WTC11 (cell line): ENCODE data around the gene TTLL3. TPM values are rescaled to one million over a fixed set of nuclear protein-coding genes. Genes with fewer than 3 reads are reported as not detected.

Experiments used
- ATAC-seq: fragments of 200-7000 bp; cut with Tn5 transposase; 2 replicates; pipeline ENCODE4 v1.10.0; 2021; ENCODE audit warnings: mild to moderate bottlenecking, moderate library complexity
- CTCF ChIA-PET: fragments of 300-600 bp; sonication (Branson Sonifier 250); formaldehyde crosslinking; loops from one replicate; lab custom pipeline; 2021; ENCODE audit warnings: antibody characterized with exemption; lab: Charles Lee
- POLR2A ChIA-PET: fragments of 350-600 bp; sonication (Branson Sonifier 250); formaldehyde crosslinking; loops from one replicate; lab custom pipeline; 2021; ENCODE audit warnings: antibody characterized with exemption; lab: Charles Lee
- DNase-seq: peaks from one replicate; pipeline ENCODE4 v3.0.0; 2021; ENCODE audit warnings: low spot score
- H3K27ac Mint-ChIP-seq: 2 replicates; pipeline ENCODE4 v1.8.0; 2021; ENCODE audit warnings: mixed read lengths
- H3K27me3 Mint-ChIP-seq: 2 replicates; pipeline ENCODE4 v1.8.0; 2021; ENCODE audit warnings: low read depth, mild to moderate bottlenecking, moderate library complexity, mixed read lengths
- H3K36me3 Mint-ChIP-seq: 2 replicates; pipeline ENCODE4 v1.8.0; 2021; ENCODE audit warnings: mixed read lengths
- H3K4me1 Mint-ChIP-seq: 2 replicates; pipeline ENCODE4 v1.8.0; 2022; ENCODE audit warnings: mixed read lengths
- H3K4me3 Mint-ChIP-seq: 2 replicates; pipeline ENCODE4 v1.8.0; 2021; ENCODE audit warnings: mild to moderate bottlenecking, moderate library complexity, mixed read lengths
- H3K9me3 Mint-ChIP-seq: 2 replicates; pipeline ENCODE4 v1.8.0; 2021; ENCODE audit warnings: mixed read lengths
- ATF6 ChIP-seq: sonication (generic); formaldehyde crosslinking; IDR thresholded peaks from 2 replicates; pipeline ENCODE4 v1.8.1; 2023; ENCODE audit warnings: mild to moderate bottlenecking, missing genetic modification reagents
- E2F4 ChIP-seq: sonication (generic); formaldehyde crosslinking; IDR thresholded peaks from 2 replicates; pipeline ENCODE4 v1.8.1; 2022; ENCODE audit warnings: low read depth, mild to moderate bottlenecking, moderate library complexity, missing genetic modification reagents, borderline replicate concordance
- ELF4 ChIP-seq: sonication (generic); formaldehyde crosslinking; IDR thresholded peaks from 2 replicates; pipeline ENCODE4 v1.8.1; 2022; ENCODE audit warnings: low read depth, mild to moderate bottlenecking, moderate library complexity, missing genetic modification reagents
- FOXP4 ChIP-seq: sonication (generic); formaldehyde crosslinking; IDR thresholded peaks from 2 replicates; pipeline ENCODE4 v1.8.0; 2022; ENCODE audit warnings: mild to moderate bottlenecking, missing genetic modification reagents
- MAX ChIP-seq: sonication (generic); formaldehyde crosslinking; IDR thresholded peaks from 2 replicates; pipeline ENCODE4 v1.8.0; 2022; ENCODE audit warnings: mild to moderate bottlenecking, missing genetic modification reagents
- MLX ChIP-seq: sonication (generic); formaldehyde crosslinking; IDR thresholded peaks from 2 replicates; pipeline ENCODE4 v1.8.1; 2023; ENCODE audit warnings: mild to moderate bottlenecking, missing genetic modification reagents, moderate library complexity
- RELA ChIP-seq: sonication (generic); formaldehyde crosslinking; IDR thresholded peaks from 2 replicates; pipeline ENCODE4 v1.8.1; 2022; ENCODE audit warnings: missing genetic modification reagents, mild to moderate bottlenecking, borderline replicate concordance
- SMAD3 ChIP-seq: sonication (generic); formaldehyde crosslinking; IDR thresholded peaks from 2 replicates; pipeline ENCODE4 v1.8.0; 2022; ENCODE audit warnings: missing genetic modification reagents, mild to moderate bottlenecking, borderline replicate concordance
- SMAD4 ChIP-seq: sonication (generic); formaldehyde crosslinking; IDR thresholded peaks from 2 replicates; pipeline ENCODE4 v1.8.0; 2022; ENCODE audit warnings: mild to moderate bottlenecking, missing genetic modification reagents
- TEAD4 ChIP-seq: sonication (generic); formaldehyde crosslinking; IDR thresholded peaks from 2 replicates; pipeline ENCODE4 v1.8.0; 2022; ENCODE audit warnings: mild to moderate bottlenecking, missing genetic modification reagents
- ZMAT4 ChIP-seq: fragments of 250-450 bp; sonication (Bioruptor Pico); IDR thresholded peaks from 2 replicates; pipeline ENCODE4 v1.9.0; 2021; ENCODE audit warnings: mild to moderate bottlenecking
- ZNF532 ChIP-seq: fragments of 250-450 bp; sonication (Bioruptor Pico); IDR thresholded peaks from 2 replicates; pipeline ENCODE4 v1.9.0; 2021; ENCODE audit warnings: mild to moderate bottlenecking, borderline replicate concordance
- total RNA-seq: library from RNA; stranded (reverse); gene quantifications from 3 replicates; pipeline ENCODE4 v1.2.3, GENCODE V29; 2021

The TTLL3 gene
- total RNA-seq, 1 experiment from 2014 or later, result 14.7 TPM

- H3K27me3 Mint-ChIP-seq, result peaks cover 67% of the 10 kb centered on the region
- no peaks in the 10 kb centered on the region for H3K9me3 Mint-ChIP-seq
- H3K27ac Mint-ChIP-seq, result no peak overlapping the region
- H3K4me1 Mint-ChIP-seq, result peaks cover 15% of the 10 kb centered on the region
- ATAC-seq, result no peak
- CTCF ChIA-PET, result interaction anchor here (1.4 kb wide), 1 partner anchor 41 kb away, joined by 3 read pairs; no protein-coding TSS in a partner anchor
- DNase-seq, result no peak
- no peak overlapping the region for H3K4me3 Mint-ChIP-seq
- POLR2A ChIA-PET, result interaction anchor here (1.1 kb wide), 1 partner anchor 18 kb away, joined by 3 read pairs; the partner anchor contains the start of gene OGG1
- TF ChIP-seq E2F4 (no peak), MAX (CRISPR knock-in tag) (no peak), RELA (no peak), ZMAT4 (CRISPR knock-in tag) (no peak), ZNF532 (CRISPR knock-in tag) (no peak)
- TF ChIP-seq, all 79 proteins: peak for 0
- H3K36me3 Mint-ChIP-seq, result no peaks in the 10 kb centered on the region
Observed at GRCh38 chr3:9767418-9767817, 42.6 kb upstream of the TTLL3 start.

- H3K27ac Mint-ChIP-seq, result no peak overlapping the region
- no peak for DNase-seq
- peaks cover 72% of the 10 kb centered on the region for H3K27me3 Mint-ChIP-seq
- ATAC-seq, result no peak
- no peak for TF ChIP-seq MLX (CRISPR knock-in tag)
- TF ChIP-seq SMAD3 (CRISPR knock-in tag), result no peak
- no peak for TF ChIP-seq FOXP4 (CRISPR knock-in tag)
- no peak for TF ChIP-seq E2F4
- TF ChIP-seq ELF4, result no peak
- TF ChIP-seq ATF6 (CRISPR knock-in tag), result no peak
- no peak for TF ChIP-seq SMAD4 (CRISPR knock-in tag)
- no peak for TF ChIP-seq RELA
- no peak for TF ChIP-seq TEAD4 (CRISPR knock-in tag)
- TF ChIP-seq, all 79 proteins: peak for 0
- no peaks in the 10 kb centered on the region for H3K9me3 Mint-ChIP-seq
- H3K4me3 Mint-ChIP-seq, result no peak overlapping the region
- ChIA-PET CTCF (interaction anchor here (1.2 to 1.4 kb wide), 2 partner anchors 14 to 178 kb away, joined by 3 read pairs; no protein-coding TSS in a partner anchor), POLR2A (no interaction called here)
- H3K4me1 Mint-ChIP-seq, result peaks cover 15% of the 10 kb centered on the region
- no peaks in the 10 kb centered on the region for H3K36me3 Mint-ChIP-seq
Observed at GRCh38 chr3:9768141-9768775, 41.8 kb upstream of the TTLL3 start.
